GM06990 (cell line): ENCODE measurements around the gene OBSCN.

ENCODE experiments used
- DNase-seq: peaks from one replicate; pipeline ENCODE4 v3.0.0-alpha.2; 2011; ENCODE audit not compliant: insufficient read length; ENCODE audit errors: extremely low read depth
- H3K27me3 ChIP-seq: replicated peaks from 2 replicates; pipeline ENCODE4 v1.6.0; 2011; ENCODE audit warnings: low read length; ENCODE audit not compliant: control insufficient read depth, insufficient read depth
- H3K36me3 ChIP-seq: 2 replicates; pipeline ENCODE4 v1.5.1; 2011; ENCODE audit warnings: low read length; ENCODE audit not compliant: control insufficient read depth, insufficient read depth
- H3K4me3 ChIP-seq: replicated peaks from 2 replicates; pipeline ENCODE4 v1.5.1; 2011; ENCODE audit warnings: low read depth, mild to moderate bottlenecking, control low read depth, low read length
- CTCF ChIP-seq: IDR thresholded peaks from 2 replicates; pipeline ENCODE4 v1.5.1; 2011; ENCODE audit warnings: low read length, control low read depth, mild to moderate bottlenecking, inconsistent platforms; ENCODE audit not compliant: insufficient read depth, poor library complexity, severe bottlenecking

OBSCN gene

GRCh38 chr1:228394571-228395394 lies 186.9 kb downstream of the OBSCN start:
- H3K36me3 ChIP-seq: peaks cover 28% of the 10 kb centered on the region
- no peaks in the 10 kb centered on the region for H3K27me3 ChIP-seq
- no peak overlapping the region for H3K4me3 ChIP-seq
- DNase-seq: no peak
- no peak for TF ChIP-seq CTCF

- Histone ChIP-seq H3K27me3 (no peaks in the 10 kb centered on the region), H3K36me3 (peaks cover 37% of the 10 kb centered on the region), H3K4me3 (no peak overlapping the region)
- no peak for TF ChIP-seq CTCF
- DNase-seq: no peak
Measured at GRCh38 chr1:228396770-228397662, 189.2 kb downstream of the OBSCN start.

GRCh38 chr1:228397966-228398365 lies 190.1 kb downstream of the OBSCN start:
- no peak for TF ChIP-seq CTCF
- Histone ChIP-seq H3K27me3 (no peaks in the 10 kb centered on the region), H3K36me3 (peaks cover 38% of the 10 kb centered on the region), H3K4me3 (no peak overlapping the region)
- no peak for DNase-seq

GRCh38 chr1:228398741-228399461 lies 191.1 kb downstream of the OBSCN start:
- no peak for TF ChIP-seq CTCF
- Histone ChIP-seq H3K36me3 (peaks cover 34% of the 10 kb centered on the region), H3K27me3 (no peaks in the 10 kb centered on the region), H3K4me3 (no peak overlapping the region)
- no peak for DNase-seq

GRCh38 chr1:228399531-228400236 lies 191.8 kb downstream of the OBSCN start:
- Histone ChIP-seq H3K27me3 (no peaks in the 10 kb centered on the region), H3K36me3 (peaks cover 34% of the 10 kb centered on the region), H3K4me3 (no peak overlapping the region)
- TF ChIP-seq CTCF: no peak
- no peak for DNase-seq
